CD4-positive, CD25-positive, alpha-beta regulatory T cell (primary cell): ENCODE results near the gene ACE. TPM values are rescaled to one million over a fixed set of nuclear protein-coding genes. Genes with fewer than 3 reads are reported as not detected.

Experiments used
- ATAC-seq, 2 donors: fragments of 150-1000 bp; cut with Tn5 transposase; one replicate each; pipeline ENCODE4 v1.10.0; 2021; ENCODE audit warnings: low read depth in 2 of 2, moderate number of reproducible peaks in 2 of 2, moderate library complexity in 1 of 2
- DNase-seq, 3 donors: peaks; one replicate each; pipeline versions ENCODE4 v3.0.0 to v3.0.0-alpha.2; 2012 to 2022; ENCODE audit warnings: mixed read lengths in 1 of 3
- H3K27ac ChIP-seq: one replicate; pipeline ENCODE4 v1.7.0; 2013; ENCODE audit warnings: mild to moderate bottlenecking, low read length; ENCODE audit not compliant: insufficient read depth, poor library complexity, severe bottlenecking
- H3K27me3 ChIP-seq: one replicate; pipeline ENCODE4 v1.7.0; 2013; ENCODE audit warnings: low read length; ENCODE audit not compliant: control insufficient read depth, insufficient read depth
- H3K36me3 ChIP-seq: one replicate; pipeline ENCODE4 v1.7.0; 2013; ENCODE audit warnings: mild to moderate bottlenecking, low read length, moderate library complexity; ENCODE audit not compliant: control insufficient read depth, insufficient read depth
- H3K4me1 ChIP-seq: 2 replicates; pipeline ENCODE4 v1.7.0; 2013; ENCODE audit warnings: mild to moderate bottlenecking, low read length; ENCODE audit not compliant: insufficient read depth, control insufficient read depth, poor library complexity, severe bottlenecking
- H3K4me3 ChIP-seq: one replicate; pipeline ENCODE4 v1.7.0; 2013; ENCODE audit warnings: low read depth, mild to moderate bottlenecking, low read length, moderate library complexity
- H3K9me3 ChIP-seq, 2 experiments: 1 replicate in 1 of 2; 2 replicates in 1 of 2; pipeline ENCODE4 v1.7.0; 2013; ENCODE audit warnings: low read length in 2 of 2, mild to moderate bottlenecking in 1 of 2, moderate library complexity in 1 of 2; ENCODE audit not compliant: control insufficient read depth in 2 of 2
- H3K27ac Mint-ChIP-seq, 3 donors: one replicate each; pipeline ENCODE4 v1.8.0; 2020 to 2022; ENCODE audit warnings: mild to moderate bottlenecking in 3 of 3, mixed read lengths in 3 of 3, moderate library complexity in 2 of 3
- H3K27me3 Mint-ChIP-seq: one replicate; pipeline ENCODE4 v1.8.0; 2022; ENCODE audit warnings: mild to moderate bottlenecking, mixed read lengths
- H3K36me3 Mint-ChIP-seq: one replicate; pipeline ENCODE4 v1.8.0; 2020; ENCODE audit warnings: mixed read lengths
- H3K4me1 Mint-ChIP-seq, 4 donors: one replicate each; pipeline ENCODE4 v1.8.0; 2020 to 2022; ENCODE audit warnings: mixed read lengths in 4 of 4, mild to moderate bottlenecking in 1 of 4
- H3K4me3 Mint-ChIP-seq, 4 donors: one replicate each; pipeline ENCODE4 v1.8.0; 2020 to 2022; ENCODE audit warnings: mild to moderate bottlenecking in 4 of 4, mixed read lengths in 4 of 4, moderate library complexity in 3 of 4
- H3K9me3 Mint-ChIP-seq, 7 donors: one replicate each; pipeline ENCODE4 v1.8.0; 2020 to 2022; ENCODE audit warnings: mixed read lengths in 7 of 7, mild to moderate bottlenecking in 3 of 7, moderate library complexity in 2 of 7
- polyA plus RNA-seq, 4 donors: library from polyadenylated mRNA; unstranded; fragments of 300-500 nt; fragmentation: Illumina TruSeq; gene quantifications; one replicate each; pipeline ENCODE4 v1.2.3, GENCODE V29; 2021
- total RNA-seq: library from RNA; stranded (reverse); gene quantifications from one replicate; pipeline ENCODE4 v1.2.3, GENCODE V29; 2022

ACE gene
- total and polyA plus RNA-seq, 5 donors from 2014 or later: 0.15 to 4.2 TPM; not detected in 3

GRCh38 chr17:63435681-63436522 is 41.0 kb upstream of the ACE start:
- Mint-ChIP-seq H3K9me3 (no peaks in the 10 kb centered on the region), H3K27ac (no peak overlapping the region), H3K4me3 (no peak overlapping the region), H3K27me3 (peaks cover 9% of the 10 kb centered on the region), H3K4me1 (peaks cover 5 to 12% (median 10%) of the 10 kb centered on the region in 4 donors), H3K36me3 (no peaks in the 10 kb centered on the region)
- Histone ChIP-seq H3K36me3 (no peaks in the 10 kb centered on the region), H3K27me3 (no peaks in the 10 kb centered on the region), H3K4me3 (no peak overlapping the region), H3K9me3 (no peaks in the 10 kb centered on the region), H3K4me1 (peaks cover 11% of the 10 kb centered on the region), H3K27ac (no peak overlapping the region)
- ATAC-seq: no peak
- no peak for DNase-seq

- Mint-ChIP-seq H3K9me3 (no peaks in the 10 kb centered on the region), H3K36me3 (no peaks in the 10 kb centered on the region), H3K27ac (no peak overlapping the region), H3K27me3 (peaks cover 9% of the 10 kb centered on the region), H3K4me1 (peaks cover 5 to 12% (median 10%) of the 10 kb centered on the region in 4 donors), H3K4me3 (no peak overlapping the region)
- Histone ChIP-seq H3K27ac (no peak overlapping the region), H3K27me3 (no peaks in the 10 kb centered on the region), H3K36me3 (no peaks in the 10 kb centered on the region), H3K4me3 (no peak overlapping the region), H3K9me3 (no peaks in the 10 kb centered on the region), H3K4me1 (peaks cover 11% of the 10 kb centered on the region)
- ATAC-seq (no peak), DNase-seq (no peak)
These were observed 40.2 kb upstream of the ACE start for GRCh38 chr17:63436523-63437110.

- no peaks in the 10 kb centered on the region for H3K36me3 Mint-ChIP-seq
- no peak for ATAC-seq
- H3K9me3 Mint-ChIP-seq: no peaks in the 10 kb centered on the region
- H3K27ac Mint-ChIP-seq: no peak overlapping the region
- DNase-seq: no peak
- Histone ChIP-seq H3K27ac (no peak overlapping the region), H3K27me3 (no peaks in the 10 kb centered on the region), H3K4me1 (peaks cover 11% of the 10 kb centered on the region), H3K9me3 (no peaks in the 10 kb centered on the region), H3K4me3 (no peak overlapping the region), H3K36me3 (no peaks in the 10 kb centered on the region)
- no peak overlapping the region for H3K4me3 Mint-ChIP-seq
- peaks cover 5 to 12% (median 11%) of the 10 kb centered on the region in 4 donors for H3K4me1 Mint-ChIP-seq
- H3K27me3 Mint-ChIP-seq: peaks cover 9% of the 10 kb centered on the region
These were observed 39.4 kb upstream of the ACE start for GRCh38 chr17:63437287-63438091.

GRCh38 chr17:63438092-63439051 is 38.5 kb upstream of the ACE start:
- Histone ChIP-seq H3K36me3 (no peaks in the 10 kb centered on the region), H3K4me3 (no peak overlapping the region), H3K27ac (no peak overlapping the region), H3K9me3 (no peaks in the 10 kb centered on the region), H3K27me3 (no peaks in the 10 kb centered on the region), H3K4me1 (peaks cover 11% of the 10 kb centered on the region)
- H3K27me3 Mint-ChIP-seq: peaks cover 9% of the 10 kb centered on the region
- ATAC-seq (no peak), DNase-seq (no peak)
- no peak overlapping the region for H3K4me3 Mint-ChIP-seq
- H3K27ac Mint-ChIP-seq: no peak overlapping the region
- H3K36me3 Mint-ChIP-seq: no peaks in the 10 kb centered on the region
- H3K4me1 Mint-ChIP-seq: peaks cover 5 to 15% (median 11%) of the 10 kb centered on the region in 4 donors
- H3K9me3 Mint-ChIP-seq: no peaks in the 10 kb centered on the region

GRCh38 chr17:63439687-63440086 is 37.2 kb upstream of the ACE start:
- peaks cover 11% of the 10 kb centered on the region for H3K4me1 ChIP-seq
- no peak overlapping the region for H3K4me3 Mint-ChIP-seq
- H3K36me3 Mint-ChIP-seq: no peaks in the 10 kb centered on the region
- H3K27me3 Mint-ChIP-seq: peaks cover 17% of the 10 kb centered on the region
- peak in 1 of 3 donors; percentile 36 for DNase-seq
- no peak overlapping the region for H3K27ac ChIP-seq
- no peaks in the 10 kb centered on the region for H3K9me3 Mint-ChIP-seq
- H3K4me1 Mint-ChIP-seq: peaks cover 5 to 18% (median 11%) of the 10 kb centered on the region in 4 donors
- H3K27ac Mint-ChIP-seq: peak overlapping the region in 1 of 3 donors; percentile 25
- no peaks in the 10 kb centered on the region for H3K27me3 ChIP-seq
- ATAC-seq: no peak
- no peaks in the 10 kb centered on the region for H3K36me3 ChIP-seq
- peak overlapping the region; percentile 7 for H3K4me3 ChIP-seq
- no peaks in the 10 kb centered on the region for H3K9me3 ChIP-seq

GRCh38 chr17:63440127-63440769 is 36.6 kb upstream of the ACE start:
- Histone ChIP-seq H3K27me3 (no peaks in the 10 kb centered on the region), H3K9me3 (no peaks in the 10 kb centered on the region), H3K4me3 (peak overlapping the region; percentile 7), H3K36me3 (no peaks in the 10 kb centered on the region), H3K4me1 (peaks cover 11% of the 10 kb centered on the region), H3K27ac (no peak overlapping the region)
- Mint-ChIP-seq H3K9me3 (no peaks in the 10 kb centered on the region), H3K27me3 (peaks cover 23% of the 10 kb centered on the region), H3K36me3 (no peaks in the 10 kb centered on the region), H3K4me3 (no peak overlapping the region), H3K4me1 (peaks cover 5 to 24% (median 9%) of the 10 kb centered on the region in 4 donors), H3K27ac (peak overlapping the region in 2 of 3 donors; percentile 25 to 68)
- ATAC-seq (peak in 1 of 2 donors; percentile 15), DNase-seq (peak in 1 of 3 donors; percentile 34)
